Chondrocyte (in vitro differentiated cells): ENCODE measurements around the gene TMEM178A. TPM values are rescaled to one million over a fixed set of nuclear protein-coding genes. Genes with fewer than 3 reads are reported as not detected.

Source experiments
- DNase-seq: peaks from one replicate; pipeline ENCODE4 v3.0.0; 2021; ENCODE audit warnings: mixed read lengths, low spot score
- H3K27ac Mint-ChIP-seq: one replicate; pipeline ENCODE4 v1.8.0; 2021; ENCODE audit warnings: mild to moderate bottlenecking, moderate library complexity, mixed read lengths; ENCODE audit not compliant: unreplicated experiment
- H3K27me3 Mint-ChIP-seq: 2 replicates; pipeline ENCODE4 v1.8.0; 2021; ENCODE audit warnings: low read depth, mixed read lengths
- H3K36me3 Mint-ChIP-seq: 2 replicates; pipeline ENCODE4 v1.8.0; 2021; ENCODE audit warnings: low read depth, mixed read lengths
- H3K4me1 Mint-ChIP-seq: 2 replicates; pipeline ENCODE4 v1.8.0; 2021; ENCODE audit warnings: low read depth, mild to moderate bottlenecking, mixed read lengths
- H3K4me3 Mint-ChIP-seq: one replicate; pipeline ENCODE4 v1.8.0; 2021; ENCODE audit warnings: mild to moderate bottlenecking, moderate library complexity, mixed read lengths; ENCODE audit not compliant: unreplicated experiment
- H3K9me3 Mint-ChIP-seq: 2 replicates; pipeline ENCODE4 v1.8.0; 2021; ENCODE audit warnings: low read depth, mixed read lengths
- CTCF ChIP-seq: fragments of 200-600 bp; sonication (generic); IDR thresholded peaks from 2 replicates; pipeline ENCODE4 v1.5.0; 2021; ENCODE audit warnings: antibody characterized with exemption, mild to moderate bottlenecking, moderate library complexity
- long read RNA-seq: library from polyadenylated mRNA; stranded (forward); transcript quantifications from one replicate; pipeline ENCODE4 v2.0.0, GENCODE V29; 2021
- total RNA-seq: library from RNA; stranded (reverse); gene quantifications from 3 replicates; pipeline ENCODE4 v1.2.1, GENCODE V29; 2021

TMEM178A gene
- 1.3 to 2.6 TPM (median 1.4 TPM) in 3 replicates for total RNA-seq
- long read RNA-seq, partial matches to known transcripts, result 0 of 2 reads
- long read RNA-seq, other reads (novel, unspliced or antisense), result 2 of 2 reads

DNA sequence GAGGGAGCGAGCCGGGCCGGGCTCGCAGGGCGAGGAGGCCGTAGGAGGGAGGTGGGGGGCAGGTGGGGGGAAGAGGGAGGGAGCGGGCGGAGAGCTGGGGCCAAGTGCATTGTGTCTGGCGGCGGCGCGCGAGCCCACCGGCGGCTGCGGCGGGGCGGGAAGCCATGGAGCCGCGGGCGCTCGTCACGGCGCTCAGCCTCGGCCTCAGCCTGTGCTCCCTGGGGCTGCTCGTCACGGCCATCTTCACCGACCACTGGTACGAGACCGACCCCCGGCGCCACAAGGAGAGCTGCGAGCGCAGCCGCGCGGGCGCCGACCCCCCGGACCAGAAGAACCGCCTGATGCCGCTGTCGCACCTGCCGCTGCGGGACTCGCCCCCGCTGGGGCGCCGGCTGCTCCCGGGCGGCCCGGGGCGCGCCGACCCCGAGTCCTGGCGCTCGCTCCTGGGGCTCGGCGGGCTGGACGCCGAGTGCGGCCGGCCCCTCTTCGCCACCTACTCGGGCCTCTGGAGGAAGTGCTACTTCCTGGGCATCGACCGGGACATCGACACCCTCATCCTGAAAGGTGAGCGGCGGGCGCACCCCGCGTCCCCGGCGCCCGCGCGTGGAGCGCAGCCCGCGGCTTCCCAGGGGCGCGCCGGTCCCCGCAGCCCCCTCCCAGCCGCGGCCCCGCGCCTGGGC is at the start of gene TMEM178A:
Gene TMEM178A, plus strand, starts transcription at position 107 of the 680 bp plus-strand sequence. Its CDS starts 58 bp downstream, at position 165.
- no peaks in the 10 kb centered on the region for H3K9me3 Mint-ChIP-seq
- no peak for DNase-seq
- peak; percentile 11 for TF ChIP-seq CTCF

DNA sequence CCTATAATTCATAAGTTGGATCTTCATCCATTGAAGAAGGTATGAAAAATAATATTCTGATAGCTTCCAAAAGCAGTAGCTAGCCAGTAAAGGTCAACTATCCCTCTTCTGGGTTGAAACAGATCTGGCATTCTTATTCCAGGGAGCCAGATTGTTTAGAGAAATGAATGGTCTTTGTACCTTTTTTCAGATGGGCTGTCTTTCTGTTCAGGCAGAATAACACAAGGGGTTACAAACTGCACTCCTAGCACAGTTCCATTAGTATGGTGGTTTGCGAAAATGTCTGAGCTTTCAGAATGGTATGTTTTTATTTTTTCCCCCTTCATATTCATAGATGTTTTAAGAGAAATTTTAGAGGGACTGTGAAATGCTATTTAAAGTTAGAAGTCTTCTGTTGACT is 47.5 kb upstream of the TMEM178A start:
- DNase-seq, result no peak
- Mint-ChIP-seq H3K9me3 (peaks cover 5% of the 10 kb centered on the region), H3K4me3 (no peak overlapping the region), H3K27me3 (no peaks in the 10 kb centered on the region), H3K4me1 (peaks cover 30% of the 10 kb centered on the region), H3K27ac (no peak overlapping the region), H3K36me3 (peaks cover 2% of the 10 kb centered on the region)
- TF ChIP-seq CTCF, result no peak

More for the DNA sequence above, at the start of gene TMEM178A:
- H3K4me1 Mint-ChIP-seq, result peaks cover 25% of the 10 kb centered on the region
- H3K36me3 Mint-ChIP-seq, result no peaks in the 10 kb centered on the region
- H3K4me3 Mint-ChIP-seq, result peak within 1 kb of the TSS; percentile 80
- H3K27ac Mint-ChIP-seq, result no peak within 1 kb of the TSS
- peaks cover 36% of the 10 kb centered on the region for H3K27me3 Mint-ChIP-seq

DNA sequence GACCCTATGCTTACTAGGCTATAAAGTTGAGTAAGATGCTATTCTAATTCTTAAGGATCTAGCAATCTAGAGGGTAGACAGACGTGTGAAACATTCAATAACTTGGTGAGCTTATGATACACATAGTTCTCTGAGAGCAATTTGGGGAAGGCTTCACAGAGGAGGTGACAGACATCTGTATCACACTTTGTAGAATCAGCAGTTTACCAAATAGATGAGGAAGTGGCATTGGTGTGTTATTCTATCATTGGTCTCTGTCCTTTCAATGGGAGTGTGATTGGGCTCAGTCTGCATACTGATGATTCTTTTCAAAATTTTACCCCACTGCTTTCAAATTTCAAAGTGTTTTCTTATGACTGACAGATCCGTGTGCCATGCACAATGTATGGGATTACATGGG is 47.0 kb upstream of the TMEM178A start:
- H3K4me3 Mint-ChIP-seq, result no peak overlapping the region
- no peak overlapping the region for H3K27ac Mint-ChIP-seq
- peaks cover 2% of the 10 kb centered on the region for H3K36me3 Mint-ChIP-seq
- H3K27me3 Mint-ChIP-seq, result no peaks in the 10 kb centered on the region
- TF ChIP-seq CTCF, result no peak
- peaks cover 30% of the 10 kb centered on the region for H3K4me1 Mint-ChIP-seq
- H3K9me3 Mint-ChIP-seq, result peaks cover 5% of the 10 kb centered on the region
- no peak for DNase-seq

DNA sequence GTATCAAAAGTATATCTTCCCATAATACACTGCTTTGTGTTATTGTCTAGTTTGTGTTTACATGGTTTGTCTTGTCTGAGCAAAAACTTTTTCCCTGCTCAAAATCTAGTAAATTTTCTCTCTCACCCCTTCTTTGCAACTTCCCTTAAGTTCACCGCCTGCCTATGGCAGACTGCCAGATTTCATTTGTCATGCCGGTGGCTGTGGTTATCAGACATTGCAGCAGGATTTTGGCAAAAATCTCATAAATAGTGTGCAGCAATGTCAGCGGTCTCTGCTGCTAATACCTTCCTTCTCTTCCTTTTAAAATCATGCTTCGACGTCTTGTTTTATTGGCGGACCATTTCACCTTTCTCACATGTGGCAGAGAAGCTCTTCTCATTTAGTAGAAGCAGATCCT is 45.6 kb upstream of the TMEM178A start:
- H3K4me3 Mint-ChIP-seq, result no peak overlapping the region
- H3K9me3 Mint-ChIP-seq, result no peaks in the 10 kb centered on the region
- H3K36me3 Mint-ChIP-seq, result no peaks in the 10 kb centered on the region
- peaks cover 30% of the 10 kb centered on the region for H3K4me1 Mint-ChIP-seq
- H3K27ac Mint-ChIP-seq, result peak overlapping the region; percentile 79
- no peaks in the 10 kb centered on the region for H3K27me3 Mint-ChIP-seq
- TF ChIP-seq CTCF, result no peak
- no peak for DNase-seq

DNA sequence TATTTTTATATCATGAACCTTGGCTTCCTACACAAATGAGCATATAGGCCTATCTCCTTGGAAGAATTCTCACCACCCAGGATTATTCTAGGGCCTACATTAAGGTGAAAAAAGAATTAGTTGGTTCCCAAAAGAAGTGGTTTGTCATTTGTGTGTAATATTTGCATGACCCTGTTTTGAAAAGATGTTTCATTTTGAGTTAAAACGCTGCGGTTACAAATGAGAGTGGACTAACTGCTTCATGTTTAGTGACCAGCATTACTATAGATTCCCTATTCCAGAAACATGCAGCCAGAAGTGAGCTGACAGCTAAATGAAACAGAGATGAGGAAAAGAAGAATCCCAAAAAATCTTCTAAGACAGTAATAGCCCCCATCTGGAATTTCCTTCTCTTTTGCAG is 44.1 kb upstream of the TMEM178A start:
- no peaks in the 10 kb centered on the region for H3K27me3 Mint-ChIP-seq

More for the DNA sequence above, 44.1 kb upstream of the TMEM178A start:
- no peak for DNase-seq
- H3K4me1 Mint-ChIP-seq, result peaks cover 35% of the 10 kb centered on the region
- H3K4me3 Mint-ChIP-seq, result no peak overlapping the region
- no peaks in the 10 kb centered on the region for H3K36me3 Mint-ChIP-seq
- no peak for TF ChIP-seq CTCF
- H3K27ac Mint-ChIP-seq, result no peak overlapping the region
- no peaks in the 10 kb centered on the region for H3K9me3 Mint-ChIP-seq
